ENCODE data around the gene RALA. TPM values are rescaled to one million over a fixed set of nuclear protein-coding genes. Genes with fewer than 3 reads are reported as not detected.
A peak's percentile ranks its signal among the peaks of the same experiment; 100 is the strongest.

RALA gene
- total RNA-seq, 1 donor from 2014 or later: 79.2 TPM

DNA sequence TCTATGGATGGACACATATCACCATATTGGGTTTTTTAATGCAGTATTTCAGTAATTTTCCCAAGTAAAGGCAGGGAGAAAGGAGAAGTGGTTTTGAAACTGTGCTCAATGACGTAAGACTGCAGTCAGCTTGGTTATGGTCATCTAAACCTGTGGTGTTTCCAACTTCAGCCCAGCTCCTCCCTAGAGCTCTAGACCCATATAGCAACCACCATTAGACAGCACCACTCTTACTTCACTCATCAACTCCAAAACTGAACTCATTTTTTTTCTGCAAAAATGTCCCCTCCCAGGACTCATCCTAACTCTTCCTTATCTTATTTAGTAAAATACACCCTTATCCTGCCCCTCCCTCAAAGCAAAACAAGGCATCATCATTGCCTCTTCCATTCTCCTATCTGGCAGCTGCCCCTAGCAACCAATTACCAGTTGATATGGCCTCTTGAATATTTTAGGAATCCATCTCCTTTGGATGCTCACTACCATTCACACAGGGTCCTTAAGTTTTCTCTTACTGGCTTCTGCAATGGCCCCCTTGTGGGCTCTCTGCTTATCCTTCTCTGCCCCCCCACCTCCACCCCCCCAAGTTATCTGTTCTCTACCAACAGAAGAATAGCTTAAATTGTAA is 1.5 kb upstream of the RALA start:
- H3K4me3 ChIP-seq (ENCODE audit: low read depth, low read length): no peak overlapping the region
- no peak for DNase-seq (ENCODE audit: low read depth)

DNA sequence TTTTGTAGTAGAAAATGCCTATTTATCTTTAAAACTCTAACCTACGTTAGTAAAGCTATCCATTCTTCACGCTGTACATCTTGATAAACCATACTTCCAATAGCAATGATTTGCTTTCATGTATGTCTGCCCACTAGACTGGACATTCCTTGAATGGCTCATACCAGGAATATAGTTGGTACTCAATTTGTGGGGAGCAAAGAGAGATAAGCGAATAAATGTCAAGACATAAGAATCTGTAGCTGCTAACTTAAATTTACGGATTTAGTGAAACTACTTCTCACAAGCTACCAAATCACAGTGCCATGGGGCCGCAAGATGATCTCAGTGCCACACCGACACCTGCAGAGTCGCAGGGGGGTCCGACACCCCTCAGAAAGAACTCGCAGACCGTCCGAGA is 763 bp upstream of the RALA start:
- Histone ChIP-seq H3K36me3 (ENCODE audit: control insufficient read depth, insufficient read depth, low read length) (no peaks in the 10 kb centered on the region), H3K4me3 (ENCODE audit: low read depth, low read length) (peak overlapping the region; percentile 93), H3K27me3 (ENCODE audit: control insufficient read depth, insufficient read depth, low read length) (no peaks in the 10 kb centered on the region)
- DNase-seq (ENCODE audit: low read depth): no peak
- TF ChIP-seq, protein P1, sequence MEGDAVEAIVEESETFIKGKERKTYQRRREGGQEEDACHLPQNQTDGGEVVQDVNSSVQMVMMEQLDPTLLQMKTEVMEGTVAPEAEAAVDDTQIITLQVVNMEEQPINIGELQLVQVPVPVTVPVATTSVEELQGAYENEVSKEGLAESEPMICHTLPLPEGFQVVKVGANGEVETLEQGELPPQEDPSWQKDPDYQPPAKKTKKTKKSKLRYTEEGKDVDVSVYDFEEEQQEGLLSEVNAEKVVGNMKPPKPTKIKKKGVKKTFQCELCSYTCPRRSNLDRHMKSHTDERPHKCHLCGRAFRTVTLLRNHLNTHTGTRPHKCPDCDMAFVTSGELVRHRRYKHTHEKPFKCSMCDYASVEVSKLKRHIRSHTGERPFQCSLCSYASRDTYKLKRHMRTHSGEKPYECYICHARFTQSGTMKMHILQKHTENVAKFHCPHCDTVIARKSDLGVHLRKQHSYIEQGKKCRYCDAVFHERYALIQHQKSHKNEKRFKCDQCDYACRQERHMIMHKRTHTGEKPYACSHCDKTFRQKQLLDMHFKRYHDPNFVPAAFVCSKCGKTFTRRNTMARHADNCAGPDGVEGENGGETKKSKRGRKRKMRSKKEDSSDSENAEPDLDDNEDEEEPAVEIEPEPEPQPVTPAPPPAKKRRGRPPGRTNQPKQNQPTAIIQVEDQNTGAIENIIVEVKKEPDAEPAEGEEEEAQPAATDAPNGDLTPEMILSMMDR (IDR thresholded peaks at IDR 0.05; ENCODE audit: insufficient read depth, low read length, poor library complexity, severe bottlenecking): no peak

More for the DNA sequence above, 1.5 kb upstream of the RALA start:
- TF ChIP-seq, protein P1 (IDR thresholded peaks at IDR 0.05; ENCODE audit: insufficient read depth, low read length, poor library complexity, severe bottlenecking): no peak
- H3K36me3 ChIP-seq (ENCODE audit: control insufficient read depth, insufficient read depth, low read length): no peaks in the 10 kb centered on the region
- no peaks in the 10 kb centered on the region for H3K27me3 ChIP-seq (ENCODE audit: control insufficient read depth, insufficient read depth, low read length)

DNA sequence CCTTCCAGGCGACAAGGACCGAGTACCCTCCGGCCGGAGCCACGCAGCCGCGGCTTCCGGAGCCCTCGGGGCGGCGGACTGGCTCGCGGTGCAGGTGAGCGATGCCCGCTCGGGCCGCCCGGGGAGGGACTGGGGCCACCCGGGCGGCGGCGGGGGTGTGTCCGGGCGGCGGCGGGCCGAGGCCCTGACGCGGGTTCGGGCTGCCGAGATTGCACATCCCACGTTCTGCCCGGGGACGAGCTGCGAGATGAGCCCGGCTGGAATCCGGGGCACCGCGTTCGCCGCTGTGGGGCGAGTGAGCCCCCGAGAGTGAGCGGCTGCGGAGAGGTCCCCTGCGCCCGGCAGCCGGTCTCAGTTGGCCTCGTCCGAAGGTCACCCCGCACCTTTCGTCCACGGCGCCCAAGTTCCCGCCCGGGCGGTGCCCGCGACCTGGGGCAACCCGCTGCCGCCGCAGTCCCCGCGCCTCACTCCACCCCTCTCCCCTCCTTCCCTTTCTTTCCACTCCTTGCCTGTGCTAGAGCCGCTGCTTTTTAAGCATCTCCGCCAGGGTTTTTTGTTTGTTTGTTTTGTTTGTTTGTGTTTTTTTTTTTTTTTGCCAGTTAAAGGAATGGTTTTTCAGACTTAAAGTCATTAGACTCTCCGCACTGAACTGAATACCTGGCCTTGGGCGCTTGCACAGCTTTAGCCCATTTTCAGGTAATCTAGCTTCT is 515 bp downstream of the RALA start:
- no peak for DNase-seq (ENCODE audit: low read depth)
- TF ChIP-seq, protein P1 (IDR thresholded peaks at IDR 0.05; ENCODE audit: insufficient read depth, low read length, poor library complexity, severe bottlenecking): no peak

DNA sequence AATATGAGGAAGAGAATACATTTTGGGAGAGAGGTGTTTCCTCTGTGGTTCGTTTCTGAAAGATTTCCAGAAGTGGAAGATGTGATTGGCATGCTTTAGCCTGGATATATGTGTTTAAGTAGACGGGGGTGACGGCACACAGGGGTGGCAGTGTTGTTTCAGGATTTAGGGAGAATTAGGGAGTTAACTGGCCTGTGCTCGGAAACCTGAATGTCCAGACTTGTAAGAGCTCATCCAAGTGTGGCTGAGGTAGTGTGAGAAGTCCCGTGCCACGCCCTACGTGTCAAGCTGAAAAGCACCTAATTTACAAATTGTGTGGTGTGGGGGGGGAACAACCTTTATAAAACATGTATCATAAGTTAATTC is 1.1 kb downstream of the RALA start:
- DNase-seq (ENCODE audit: low read depth): no peak
- Histone ChIP-seq H3K27me3 (ENCODE audit: control insufficient read depth, insufficient read depth, low read length) (no peaks in the 10 kb centered on the region), H3K4me3 (ENCODE audit: low read depth, low read length) (peak overlapping the region; percentile 93), H3K36me3 (ENCODE audit: control insufficient read depth, insufficient read depth, low read length) (no peaks in the 10 kb centered on the region)
- TF ChIP-seq, protein P1 (IDR thresholded peaks at IDR 0.05; ENCODE audit: insufficient read depth, low read length, poor library complexity, severe bottlenecking): no peak

More for the DNA sequence above, 515 bp downstream of the RALA start:
- Histone ChIP-seq H3K36me3 (ENCODE audit: control insufficient read depth, insufficient read depth, low read length) (no peaks in the 10 kb centered on the region), H3K4me3 (ENCODE audit: low read depth, low read length) (peak overlapping the region; percentile 93), H3K27me3 (ENCODE audit: control insufficient read depth, insufficient read depth, low read length) (no peaks in the 10 kb centered on the region)

DNA sequence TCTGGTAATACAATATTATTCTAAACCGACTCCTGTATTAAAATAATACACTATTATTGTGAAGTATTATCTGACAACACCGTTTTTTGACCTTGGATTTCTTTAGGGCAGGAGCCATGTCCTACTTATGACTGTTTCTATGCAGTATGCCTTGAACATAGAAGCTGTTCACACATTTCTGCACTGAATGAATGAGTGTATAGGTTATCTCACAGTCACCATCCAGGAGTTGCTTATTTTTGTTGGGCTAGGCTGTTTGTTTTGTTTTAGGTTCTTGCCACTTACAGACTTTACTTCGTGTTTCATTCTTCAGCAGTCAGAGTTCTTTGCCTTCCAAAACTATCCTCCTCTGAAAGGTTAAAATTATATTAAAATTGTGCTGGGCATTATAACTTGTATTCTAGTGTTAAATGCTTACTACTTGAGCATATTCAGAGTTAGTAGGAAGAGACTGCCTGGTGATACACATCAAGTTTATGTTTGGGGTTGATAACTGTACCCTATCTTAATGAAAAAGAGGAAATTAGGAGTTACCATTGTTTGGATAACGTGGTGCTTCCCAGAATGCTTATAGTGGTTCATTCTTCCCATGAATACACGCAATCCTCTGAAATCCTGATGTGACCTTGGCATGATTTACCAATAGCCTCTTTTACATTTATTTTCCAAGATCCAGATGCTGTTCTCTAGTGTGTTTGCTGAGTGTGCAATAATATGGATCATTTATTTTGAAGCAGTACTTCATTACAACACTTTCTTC is 1.7 kb downstream of the RALA start:
- Histone ChIP-seq H3K27me3 (ENCODE audit: control insufficient read depth, insufficient read depth, low read length) (no peaks in the 10 kb centered on the region), H3K36me3 (ENCODE audit: control insufficient read depth, insufficient read depth, low read length) (no peaks in the 10 kb centered on the region), H3K4me3 (ENCODE audit: low read depth, low read length) (peak overlapping the region; percentile 93)
- DNase-seq (ENCODE audit: low read depth): no peak
- TF ChIP-seq, protein P1 (IDR thresholded peaks at IDR 0.05; ENCODE audit: insufficient read depth, low read length, poor library complexity, severe bottlenecking): no peak
